Stomach (tissue), 9 donors: ENCODE results near the gene SNX27. TPM values are rescaled to one million over a fixed set of nuclear protein-coding genes. Genes with fewer than 3 reads are reported as not detected.
A peak's percentile ranks its signal among the peaks of the same experiment; 100 is the strongest.
"Not testable (repeated sequence)": the region's sequence is repeated elsewhere in the genome, so short reads cannot be mapped to it uniquely, and the experiment has no call there.

Experiments used
- DNase-seq, 2 donors: peaks; one replicate each; pipeline versions ENCODE4 v3.0.0 to v3.0.0-alpha.2; 2013 to 2019
- H3K27ac ChIP-seq, 5 donors: fragments of 200-600 bp in 4 of 5; sonication (generic) in 4 of 5; one replicate each; pipeline ENCODE4 v1.5.1; 2013 to 2019; ENCODE audit warnings: mild to moderate bottlenecking in 1 of 5, moderate library complexity in 1 of 5
- H3K27me3 ChIP-seq, 3 donors: fragments of 200-600 bp; sonication (generic); one replicate each; pipeline ENCODE4 v1.5.1; 2017 to 2019; ENCODE audit warnings: mixed run types in 1 of 3
- H3K36me3 ChIP-seq, 4 donors: fragments of 200-600 bp; sonication (generic); 1 replicate in 3 of 4; 2 replicates in 1 of 4; pipeline ENCODE4 v1.5.1; 2016 to 2019
- H3K4me1 ChIP-seq, 4 donors: fragments of 200-600 bp; sonication (generic); one replicate each; pipeline ENCODE4 v1.5.1; 2016 to 2019
- H3K4me3 ChIP-seq, 4 donors: fragments of 200-600 bp; sonication (generic) in 3 of 4; one replicate each; pipeline ENCODE4 v1.5.1; 2016 to 2019; ENCODE audit warnings: mild to moderate bottlenecking in 1 of 4
- H3K9me3 ChIP-seq, 4 donors: fragments of 200-600 bp; sonication (generic); one replicate each; pipeline ENCODE4 v1.5.1; 2016 to 2019
- EP300 ChIP-seq: sonication (generic); formaldehyde crosslinking; IDR thresholded peaks from one replicate; pipeline ENCODE4 v1.6.1; 2017; ENCODE audit warnings: antibody characterized with exemption
- POLR2A ChIP-seq, 4 donors: fragments of 450-650 bp; IDR thresholded peaks; one replicate each; pipeline ENCODE4 v1.6.1; 2016; ENCODE audit warnings: antibody characterized with exemption in 4 of 4, control low read depth in 2 of 4, mild to moderate bottlenecking in 1 of 4, moderate library complexity in 1 of 4
- POLR2AphosphoS5 ChIP-seq, 3 donors: sonication (generic); formaldehyde crosslinking; IDR thresholded peaks; one replicate each; pipeline ENCODE4 v1.6.1; 2016; ENCODE audit warnings: antibody characterized with exemption in 3 of 3
- WGBS, 5 donors: extraction: QIAGEN DNeasy Blood & Tissue Kit in 3 of 5; methylation state at CpG; one replicate each; pipeline versions ENCODE4 v1.1.5 to v1.1.7; 2013 to 2018; 5-methylcytosine and 5-hydroxymethylcytosine counted together
- intact Hi-C: fragments of 100-400 bp; cut with DNase I; formaldehyde crosslinking; loops from one replicate; pipeline ENCODE4 v1.15.1; 2023; ENCODE audit warnings: low total_unique reads
- polyA plus RNA-seq, 3 donors: library from polyadenylated mRNA; stranded (reverse); fragments of 200-250 nt; gene quantifications; one replicate each; pipeline ENCODE4 v1.2.3, GENCODE V29; 2013
- total RNA-seq, 5 donors: library from RNA; depleted of rRNA; stranded (reverse); fragments of >200 nt; gene quantifications; one replicate each; pipeline versions ENCODE4 v1.1.0 to v1.2.3, GENCODE V29; 2014 to 2016
- TF ChIP-seq, protein P1 (sequence below), 7 experiments: fragments of 450-650 bp in 4 of 7; fragments of 200-600 bp in 3 of 7; sonication (generic) in 3 of 7; IDR thresholded peaks; one replicate each; pipeline ENCODE4 v1.5.1; 2016 to 2019; ENCODE audit warnings: antibody characterized with exemption in 7 of 7, control low read depth in 2 of 7, mild to moderate bottlenecking in 1 of 7
- donor health status: healthy with polysubstance abuse.
- donor health status: Bipolar disorder and iron deficiency.
- donor health status: healthy.

The SNX27 gene
- total and polyA plus RNA-seq, 8 donors: 4.3 to 82.3 (median 17.7) TPM

DNA sequence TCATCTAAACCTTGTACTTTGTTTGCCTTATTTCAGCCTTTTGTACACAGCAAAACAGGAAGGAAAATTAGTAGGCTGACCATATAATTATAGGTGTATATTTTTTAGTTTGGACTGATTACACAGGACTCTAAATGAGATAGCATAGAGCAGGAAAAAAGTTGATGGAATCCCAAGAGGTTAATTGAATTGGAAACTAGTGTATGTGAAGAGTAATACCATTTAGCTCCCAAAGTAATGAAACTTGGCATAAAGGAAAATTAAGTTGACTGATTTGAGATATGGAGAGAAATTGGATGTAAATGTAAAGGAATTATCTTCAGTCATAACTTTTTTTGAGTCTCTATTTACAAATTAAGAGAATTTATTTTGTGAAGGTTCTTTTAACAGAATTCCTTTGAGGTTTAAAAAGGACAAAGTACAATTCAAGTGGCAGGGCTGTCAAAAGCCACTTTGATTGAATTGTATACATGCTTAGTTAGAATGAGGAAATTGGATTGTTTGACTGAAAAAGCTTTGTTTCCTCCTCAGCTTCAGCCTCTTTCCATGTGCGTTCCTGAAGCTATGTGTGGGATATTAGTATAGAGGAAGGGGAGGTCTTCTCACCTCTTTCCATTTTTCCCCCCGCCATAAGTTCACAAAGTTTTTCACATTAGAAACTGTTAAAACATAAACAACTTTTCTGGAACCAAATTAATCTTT, 26.4 kb downstream of the SNX27 start:
- 45 to 64% (median 49%) methylated on average over 2 of the region's 2 CpGs for WGBS, 5 donors
- no peaks in the 10 kb centered on the region for H3K27me3 ChIP-seq
- H3K4me3 ChIP-seq: no peak overlapping the region
- peaks cover 25 to 59% (median 35%) of the 10 kb centered on the region in 4 donors for H3K4me1 ChIP-seq
- intact Hi-C loops: no loop called here
- peaks cover 0 to 12% (median 5%) of the 10 kb centered on the region in 4 donors for H3K36me3 ChIP-seq
- H3K27ac ChIP-seq: peak overlapping the region in 3 of 5 donors; percentile 21 to 47 (median 38)
- no peak for TF ChIP-seq EP300
- TF ChIP-seq, protein P1, sequence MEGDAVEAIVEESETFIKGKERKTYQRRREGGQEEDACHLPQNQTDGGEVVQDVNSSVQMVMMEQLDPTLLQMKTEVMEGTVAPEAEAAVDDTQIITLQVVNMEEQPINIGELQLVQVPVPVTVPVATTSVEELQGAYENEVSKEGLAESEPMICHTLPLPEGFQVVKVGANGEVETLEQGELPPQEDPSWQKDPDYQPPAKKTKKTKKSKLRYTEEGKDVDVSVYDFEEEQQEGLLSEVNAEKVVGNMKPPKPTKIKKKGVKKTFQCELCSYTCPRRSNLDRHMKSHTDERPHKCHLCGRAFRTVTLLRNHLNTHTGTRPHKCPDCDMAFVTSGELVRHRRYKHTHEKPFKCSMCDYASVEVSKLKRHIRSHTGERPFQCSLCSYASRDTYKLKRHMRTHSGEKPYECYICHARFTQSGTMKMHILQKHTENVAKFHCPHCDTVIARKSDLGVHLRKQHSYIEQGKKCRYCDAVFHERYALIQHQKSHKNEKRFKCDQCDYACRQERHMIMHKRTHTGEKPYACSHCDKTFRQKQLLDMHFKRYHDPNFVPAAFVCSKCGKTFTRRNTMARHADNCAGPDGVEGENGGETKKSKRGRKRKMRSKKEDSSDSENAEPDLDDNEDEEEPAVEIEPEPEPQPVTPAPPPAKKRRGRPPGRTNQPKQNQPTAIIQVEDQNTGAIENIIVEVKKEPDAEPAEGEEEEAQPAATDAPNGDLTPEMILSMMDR (IDR thresholded peaks at IDR 0.05): no peak
- TF ChIP-seq POLR2A (IDR thresholded peaks at IDR 0.05): no peak
- peak in 1 of 2 donors; percentile 33 for DNase-seq
- H3K9me3 ChIP-seq: no peaks in the 10 kb centered on the region

DNA sequence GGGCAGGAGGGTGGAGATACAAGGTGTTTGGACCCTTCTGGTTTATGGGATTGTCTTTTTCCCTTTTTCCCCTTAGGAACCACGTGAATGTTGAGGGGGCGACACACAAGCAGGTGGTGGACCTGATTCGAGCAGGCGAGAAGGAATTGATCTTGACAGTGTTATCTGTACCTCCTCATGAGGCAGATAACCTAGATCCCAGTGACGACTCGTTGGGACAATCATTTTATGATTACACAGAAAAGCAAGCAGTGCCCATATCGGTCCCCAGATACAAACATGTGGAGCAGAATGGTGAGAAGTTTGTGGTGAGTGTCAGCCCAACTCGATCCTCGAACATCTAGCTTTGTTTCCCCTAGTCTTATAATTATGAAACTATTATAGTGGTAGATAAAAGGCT, 27.0 kb downstream of the SNX27 start:
- Histone ChIP-seq H3K4me1 (peaks cover 25 to 59% (median 35%) of the 10 kb centered on the region in 4 donors), H3K27me3 (no peaks in the 10 kb centered on the region), H3K27ac (peak overlapping the region in 2 of 5 donors; percentile 21 to 38), H3K4me3 (no peak overlapping the region), H3K36me3 (peaks cover 0 to 12% (median 5%) of the 10 kb centered on the region in 4 donors), H3K9me3 (no peaks in the 10 kb centered on the region)
- peak in 1 of 2 donors; percentile 6 for DNase-seq
- TF ChIP-seq POLR2A (IDR thresholded peaks at IDR 0.05): no peak
- intact Hi-C loops: no loop called here
- WGBS, 5 donors: 32 to 56% (median 42%) methylated on average over 9 of the region's 9 CpGs

DNA sequence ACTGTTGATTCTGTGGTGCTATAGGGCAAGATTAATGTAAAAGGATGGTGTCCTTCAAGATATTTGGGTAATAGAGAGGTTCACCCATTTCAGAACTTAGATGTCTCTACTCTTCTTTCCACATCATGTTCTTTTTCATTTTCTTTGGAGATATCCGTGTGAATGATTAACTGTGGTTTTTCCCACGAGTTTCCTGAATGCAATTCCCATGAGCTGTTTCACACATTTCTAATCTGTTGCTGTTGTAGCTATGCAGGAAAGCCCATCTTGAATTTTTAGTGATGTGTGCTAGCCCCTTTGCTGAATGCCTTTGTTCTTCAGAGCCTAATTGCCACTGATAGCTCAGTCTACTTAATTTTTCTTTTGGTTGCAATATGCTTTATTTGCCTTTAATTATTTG, 27.6 kb downstream of the SNX27 start:
- peak in 1 of 2 donors; percentile 30 for DNase-seq
- no peak overlapping the region for H3K27ac ChIP-seq
- H3K4me1 ChIP-seq: peaks cover 25 to 53% (median 32%) of the 10 kb centered on the region in 4 donors
- intact Hi-C loops: no loop called here
- TF ChIP-seq POLR2A (IDR thresholded peaks at IDR 0.05) (no peak), EP300 (no peak), POLR2AphosphoS5 (IDR thresholded peaks at IDR 0.05) (no peak)
- TF ChIP-seq, protein P1 (IDR thresholded peaks at IDR 0.05): no peak
- WGBS, 5 donors: 12 to 21% (median 16%) methylated on average over 2 of the region's 2 CpGs
- peaks cover 0 to 12% (median 5%) of the 10 kb centered on the region in 4 donors for H3K36me3 ChIP-seq
- no peaks in the 10 kb centered on the region for H3K9me3 ChIP-seq
- H3K4me3 ChIP-seq: no peak overlapping the region
- H3K27me3 ChIP-seq: no peaks in the 10 kb centered on the region

DNA sequence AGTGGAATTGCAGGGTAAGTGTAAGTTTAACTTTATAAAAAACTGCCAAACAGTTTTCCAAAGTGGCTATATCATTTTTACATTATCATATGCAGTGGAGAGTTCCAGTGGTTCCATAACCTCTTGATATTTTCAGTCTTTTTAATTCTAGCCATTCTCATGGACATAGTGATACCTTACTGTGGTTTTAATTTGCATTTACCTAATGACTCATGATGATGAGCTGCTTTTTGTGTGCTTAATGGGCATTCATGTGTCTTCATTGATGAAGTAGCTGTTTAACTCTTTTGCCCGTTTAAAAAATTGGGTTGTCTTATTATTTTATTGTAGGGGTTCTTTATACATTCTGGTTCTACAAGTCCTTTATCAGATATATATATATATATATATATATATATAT, 29.4 kb downstream of the SNX27 start:
- Histone ChIP-seq H3K4me3 (no peak overlapping the region), H3K36me3 (peaks cover 0 to 21% (median 5%) of the 10 kb centered on the region in 4 donors), H3K9me3 (no peaks in the 10 kb centered on the region), H3K27me3 (no peaks in the 10 kb centered on the region), H3K27ac (no peak overlapping the region), H3K4me1 (peaks cover 25 to 38% (median 32%) of the 10 kb centered on the region in 4 donors)
- intact Hi-C loops: no loop called here
- 84 to 100% (median 94%) methylated on average over 1 of the region's 1 CpG for WGBS, 5 donors
- TF ChIP-seq POLR2A (IDR thresholded peaks at IDR 0.05) (no peak), EP300 (no peak), POLR2AphosphoS5 (IDR thresholded peaks at IDR 0.05) (no peak)
- TF ChIP-seq, protein P1 (IDR thresholded peaks at IDR 0.05): no peak
- no peak for DNase-seq

DNA sequence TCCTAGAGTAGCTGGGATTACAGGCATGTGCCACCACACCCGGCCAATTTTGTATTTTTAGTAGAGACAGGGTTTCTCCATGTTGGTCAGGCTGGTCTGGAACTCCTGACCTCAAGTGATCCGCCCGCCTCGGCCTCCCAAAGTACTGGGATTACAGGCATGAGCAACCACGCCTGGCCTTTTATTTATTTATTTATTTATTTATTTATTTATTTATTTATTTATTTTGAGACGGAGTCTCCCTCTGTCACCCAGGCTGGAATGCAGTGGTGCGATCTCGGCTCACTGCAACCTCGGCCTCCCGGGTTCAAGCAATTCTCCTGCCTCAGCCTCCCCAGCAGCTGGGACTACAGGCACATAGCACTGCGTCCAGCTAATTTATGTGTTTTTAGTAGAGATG, 31.2 kb downstream of the SNX27 start:
- H3K36me3 ChIP-seq: peaks cover 0 to 23% (median 6%) of the 10 kb centered on the region in 4 donors
- H3K9me3 ChIP-seq, H3K4me3 ChIP-seq, intact Hi-C loops, H3K27ac ChIP-seq, DNase-seq, H3K27me3 ChIP-seq: not testable (repeated sequence)
- H3K4me1 ChIP-seq: peaks cover 13 to 24% (median 22%) of the 10 kb centered on the region in 4 donors
- WGBS, 5 donors: 87 to 97% (median 91%) methylated on average over 11 of the region's 11 CpGs
